Keratinocyte (primary cell): ENCODE results near the gene NFATC1. TPM values are rescaled to one million over a fixed set of nuclear protein-coding genes. Genes with fewer than 3 reads are reported as not detected.

Experiments
- DNase-seq: peaks from one replicate; pipeline ENCODE4 v3.0.0-alpha.2; 2011; ENCODE audit warnings: low read depth, missing footprints, low spot score
- FAIRE-seq: peaks from 2 replicates; lab custom pipeline; 2011; peaks lifted over from hg19 to GRCh38; lab: Jason Lieb, UNC
- H2AFZ ChIP-seq: 2 replicates; pipeline ENCODE4 v1.6.0; 2012; ENCODE audit warnings: low read length, control low read depth, inconsistent platforms; ENCODE audit not compliant: control insufficient read depth
- H3K27ac ChIP-seq: 2 replicates; pipeline ENCODE4 v1.5.1; 2011; ENCODE audit warnings: low read length; ENCODE audit not compliant: control insufficient read depth, insufficient read depth
- H3K27me3 ChIP-seq: 3 replicates; pipeline ENCODE4 v1.6.0; 2011; ENCODE audit warnings: low read length; ENCODE audit not compliant: control insufficient read depth, insufficient read depth; ENCODE audit errors: extremely low read depth
- H3K36me3 ChIP-seq, 2 experiments: 2 replicates in 1 of 2; 3 replicates in 1 of 2; pipeline ENCODE4 v1.5.1; 2011; ENCODE audit warnings: low read length in 2 of 2, mild to moderate bottlenecking in 1 of 2; ENCODE audit not compliant: control insufficient read depth in 2 of 2, insufficient read depth in 2 of 2; ENCODE audit errors: extremely low read depth in 1 of 2
- H3K4me1 ChIP-seq: 3 replicates; pipeline ENCODE4 v1.5.1; 2011; ENCODE audit warnings: low read length; ENCODE audit not compliant: control insufficient read depth, insufficient read depth; ENCODE audit errors: extremely low read depth
- H3K4me2 ChIP-seq: 3 replicates; pipeline ENCODE4 v1.6.0; 2011; ENCODE audit warnings: low read depth, low read length; ENCODE audit not compliant: control insufficient read depth, insufficient read depth; ENCODE audit errors: extremely low read depth
- H3K4me3 ChIP-seq, 3 experiments: fragments of 200-600 bp in 1 of 3; sonication (generic) in 1 of 3; 2 replicates in 2 of 3; 3 replicates in 1 of 3; pipeline ENCODE4 v1.5.1; 2011 to 2016; ENCODE audit warnings: low read length in 3 of 3, mild to moderate bottlenecking in 3 of 3, control low read depth in 2 of 3, inconsistent platforms in 1 of 3, low read depth in 1 of 3, mixed read lengths in 1 of 3, mixed run types in 1 of 3, moderate library complexity in 1 of 3; ENCODE audit not compliant: control insufficient read depth in 2 of 3, insufficient read depth in 2 of 3; ENCODE audit errors: extremely low read depth in 1 of 3
- H3K79me2 ChIP-seq: 2 replicates; pipeline ENCODE4 v1.6.0; 2012; ENCODE audit warnings: low read length; ENCODE audit not compliant: control insufficient read depth, insufficient read depth
- H3K9ac ChIP-seq: 3 replicates; pipeline ENCODE4 v1.6.0; 2011; ENCODE audit warnings: low read length; ENCODE audit not compliant: control insufficient read depth, insufficient read depth; ENCODE audit errors: extremely low read depth
- H3K9me1 ChIP-seq: 3 replicates; pipeline ENCODE4 v1.6.0; 2011; ENCODE audit warnings: low read length; ENCODE audit not compliant: control insufficient read depth, insufficient read depth; ENCODE audit errors: extremely low read depth
- H3K9me3 ChIP-seq: 2 replicates; pipeline ENCODE4 v1.5.1; 2012; ENCODE audit warnings: low read depth, low read length; ENCODE audit not compliant: control insufficient read depth
- H4K20me1 ChIP-seq: 3 replicates; pipeline ENCODE4 v1.6.0; 2011; ENCODE audit warnings: low read length; ENCODE audit not compliant: control insufficient read depth, insufficient read depth; ENCODE audit errors: extremely low read depth
- EZH2 ChIP-seq: IDR thresholded peaks from one replicate; pipeline ENCODE4 v1.6.1; 2012; ENCODE audit warnings: inconsistent platforms, mild to moderate bottlenecking, low read length, moderate library complexity
- dilution Hi-C: fragments of 300-500 bp; cut with MboI; formaldehyde crosslinking; loops from one replicate; pipeline ENCODE4 v1.7.0; 2020; ENCODE audit warnings: low sequenced_read_pairs; ENCODE audit not compliant: extremely low pct_ligation_motif_present
- polyA plus RNA-seq, 5 experiments: library from polyadenylated mRNA; depleted of rRNA in 3 of 5; stranded (reverse) in 3 of 5; stranded (forward) in 1 of 5; unstranded in 1 of 5; fragments of >200 nt; gene quantifications; 1 replicate in 1 of 5; 2 replicates in 3 of 5; 3 replicates in 1 of 5; pipeline versions ENCODE4 v1.2.1 to v1.2.3, GENCODE V29; 2011 to 2012; ENCODE audit warnings: missing spikeins in 2 of 5, low read depth in 1 of 5, low replicate concordance in 1 of 5
- TF ChIP-seq, protein P1 (sequence below), 3 experiments: IDR thresholded peaks in 1 of 3; conservative IDR thresholded peaks in 1 of 3; optimal IDR thresholded peaks in 1 of 3; 2 replicates in 2 of 3; 3 replicates in 1 of 3; pipeline versions ENCODE3 to v1.5.1; 2011; ENCODE audit warnings: low read length in 3 of 3, mild to moderate bottlenecking in 3 of 3, moderate library complexity in 2 of 3, control low read depth in 1 of 3, inconsistent platforms in 1 of 3; ENCODE audit not compliant: insufficient read depth in 2 of 3; ENCODE audit errors: extremely low read depth in 1 of 3

NFATC1 gene
- polyA plus RNA-seq, 1 donor (not counting 4 experiments of a cell fraction or from before 2014, with no cell fraction given), result 0.77 TPM

DNA sequence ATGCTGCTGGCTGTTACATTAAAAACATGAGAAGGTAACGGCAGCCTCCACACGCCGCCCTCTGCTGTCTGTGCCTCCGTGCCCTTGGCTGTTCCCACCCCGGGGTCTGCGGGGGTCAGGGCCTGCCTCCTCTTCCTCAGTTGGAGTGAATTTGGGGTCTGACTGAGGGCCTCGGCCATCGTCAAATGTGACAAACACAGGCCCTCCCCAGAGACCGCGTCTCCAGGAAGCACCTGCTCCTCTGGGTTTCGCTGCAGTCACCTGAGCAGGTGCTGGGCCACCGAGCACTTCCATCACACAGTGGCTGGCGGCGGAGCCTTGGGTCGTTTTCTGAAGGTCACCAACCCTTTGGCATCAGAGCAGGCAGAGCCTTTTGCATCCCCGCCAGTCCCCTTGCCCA is 70.9 kb downstream of the NFATC1 start:
- H4K20me1 ChIP-seq, result no peaks in the 10 kb centered on the region
- no peaks in the 10 kb centered on the region for H3K79me2 ChIP-seq
- no peak for TF ChIP-seq EZH2
- TF ChIP-seq, protein P1, sequence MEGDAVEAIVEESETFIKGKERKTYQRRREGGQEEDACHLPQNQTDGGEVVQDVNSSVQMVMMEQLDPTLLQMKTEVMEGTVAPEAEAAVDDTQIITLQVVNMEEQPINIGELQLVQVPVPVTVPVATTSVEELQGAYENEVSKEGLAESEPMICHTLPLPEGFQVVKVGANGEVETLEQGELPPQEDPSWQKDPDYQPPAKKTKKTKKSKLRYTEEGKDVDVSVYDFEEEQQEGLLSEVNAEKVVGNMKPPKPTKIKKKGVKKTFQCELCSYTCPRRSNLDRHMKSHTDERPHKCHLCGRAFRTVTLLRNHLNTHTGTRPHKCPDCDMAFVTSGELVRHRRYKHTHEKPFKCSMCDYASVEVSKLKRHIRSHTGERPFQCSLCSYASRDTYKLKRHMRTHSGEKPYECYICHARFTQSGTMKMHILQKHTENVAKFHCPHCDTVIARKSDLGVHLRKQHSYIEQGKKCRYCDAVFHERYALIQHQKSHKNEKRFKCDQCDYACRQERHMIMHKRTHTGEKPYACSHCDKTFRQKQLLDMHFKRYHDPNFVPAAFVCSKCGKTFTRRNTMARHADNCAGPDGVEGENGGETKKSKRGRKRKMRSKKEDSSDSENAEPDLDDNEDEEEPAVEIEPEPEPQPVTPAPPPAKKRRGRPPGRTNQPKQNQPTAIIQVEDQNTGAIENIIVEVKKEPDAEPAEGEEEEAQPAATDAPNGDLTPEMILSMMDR (optimal IDR thresholded peaks at IDR 0.05 in 1 of 3, IDR thresholded peaks at IDR 0.05 in 1 of 3, conservative IDR thresholded peaks at IDR 0.05 in 1 of 3; ENCODE audit: extremely low read depth in 1 of 3, insufficient read depth in 2 of 3, low read length in 3 of 3), result no peak
- dilution Hi-C loops, result no loop called here
- H3K9me3 ChIP-seq, result no peaks in the 10 kb centered on the region
- no peak overlapping the region for H2AFZ ChIP-seq
- H3K9me1 ChIP-seq, result no peaks in the 10 kb centered on the region
- no peaks in the 10 kb centered on the region for H3K36me3 ChIP-seq
- DNase-seq (no peak), FAIRE-seq (no peak)
- H3K27me3 ChIP-seq, result peaks cover 16% of the 10 kb centered on the region
- H3K27ac ChIP-seq, result no peak overlapping the region
- H3K4me1 ChIP-seq, result no peaks in the 10 kb centered on the region
- no peak overlapping the region for H3K4me3 ChIP-seq
- H3K9ac ChIP-seq, result no peak overlapping the region
- H3K4me2 ChIP-seq, result no peak overlapping the region

DNA sequence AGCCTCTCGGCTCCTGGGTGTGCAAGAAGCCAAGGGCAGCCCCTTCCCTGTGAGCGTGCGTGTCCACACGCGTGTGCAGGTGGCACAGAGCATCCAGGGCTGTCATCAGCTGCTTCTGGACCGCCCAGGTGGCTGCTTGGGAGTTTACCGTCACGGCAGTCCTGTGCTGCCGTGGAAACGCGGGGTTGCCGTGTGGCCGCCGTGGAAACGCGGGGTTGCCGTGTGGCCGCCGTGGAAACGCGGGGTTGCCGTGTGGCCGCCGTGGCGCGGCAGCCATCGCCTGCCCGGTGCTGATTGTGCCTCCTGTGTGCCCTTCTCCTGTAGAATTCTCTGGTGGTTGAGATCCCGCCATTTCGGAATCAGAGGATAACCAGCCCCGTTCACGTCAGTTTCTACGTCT is 71.4 kb downstream of the NFATC1 start:
- no peak overlapping the region for H2AFZ ChIP-seq
- H3K79me2 ChIP-seq, result no peaks in the 10 kb centered on the region
- peaks cover 17% of the 10 kb centered on the region for H3K27me3 ChIP-seq
- H3K9me1 ChIP-seq, result no peaks in the 10 kb centered on the region
- FAIRE-seq, result no peak
- TF ChIP-seq, protein P1 (optimal IDR thresholded peaks at IDR 0.05 in 1 of 3, IDR thresholded peaks at IDR 0.05 in 1 of 3, conservative IDR thresholded peaks at IDR 0.05 in 1 of 3; ENCODE audit: extremely low read depth in 1 of 3, insufficient read depth in 2 of 3, low read length in 3 of 3), result no peak
- no peak for TF ChIP-seq EZH2
- no peaks in the 10 kb centered on the region for H3K4me1 ChIP-seq
- no peak overlapping the region for H3K9ac ChIP-seq
- no peaks in the 10 kb centered on the region for H4K20me1 ChIP-seq
- no peaks in the 10 kb centered on the region for H3K36me3 ChIP-seq
- no peaks in the 10 kb centered on the region for H3K9me3 ChIP-seq
- no peak overlapping the region for H3K4me2 ChIP-seq
- no peak overlapping the region for H3K4me3 ChIP-seq
- no peak overlapping the region for H3K27ac ChIP-seq
- no peak for DNase-seq
- dilution Hi-C loops, result no loop called here
